GM06990 (cell line): ENCODE results near the gene HYKK.
A peak's percentile ranks its signal among the peaks of the same experiment; 100 is the strongest.
"Not testable (repeated sequence)": the region's sequence is repeated elsewhere in the genome, so short reads cannot be mapped to it uniquely, and the experiment has no call there.

Experiments used
- DNase-seq: peaks from one replicate; pipeline ENCODE4 v3.0.0-alpha.2; 2011; ENCODE audit not compliant: insufficient read length; ENCODE audit errors: extremely low read depth
- H3K27me3 ChIP-seq: replicated peaks from 2 replicates; pipeline ENCODE4 v1.6.0; 2011; ENCODE audit warnings: low read length; ENCODE audit not compliant: control insufficient read depth, insufficient read depth
- H3K36me3 ChIP-seq: 2 replicates; pipeline ENCODE4 v1.5.1; 2011; ENCODE audit warnings: low read length; ENCODE audit not compliant: control insufficient read depth, insufficient read depth
- H3K4me3 ChIP-seq: replicated peaks from 2 replicates; pipeline ENCODE4 v1.5.1; 2011; ENCODE audit warnings: low read depth, mild to moderate bottlenecking, control low read depth, low read length
- TF ChIP-seq, protein P1 (sequence below): IDR thresholded peaks from 2 replicates; pipeline ENCODE4 v1.5.1; 2011; ENCODE audit warnings: low read length, control low read depth, mild to moderate bottlenecking, inconsistent platforms; ENCODE audit not compliant: insufficient read depth, poor library complexity, severe bottlenecking

HYKK gene

DNA sequence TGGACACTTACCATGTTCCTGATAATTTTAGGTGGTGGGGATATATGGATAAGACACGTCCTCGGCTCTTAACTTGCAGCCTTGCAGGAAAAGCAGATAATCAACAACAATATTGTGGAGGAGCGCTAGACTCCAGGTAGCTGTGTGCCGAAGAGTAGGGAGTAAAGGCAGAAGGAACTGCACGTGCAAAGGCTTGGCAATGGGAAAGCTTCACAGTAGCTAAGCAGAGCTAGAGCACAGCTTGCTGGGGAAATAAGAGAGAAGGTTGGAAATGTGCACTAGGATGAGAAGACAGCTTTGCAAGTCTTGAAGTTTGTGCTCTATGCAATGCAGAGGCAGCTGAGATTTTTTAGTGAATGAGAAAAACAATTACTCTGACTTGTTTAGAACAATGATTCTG lies 45.2 kb downstream of the HYKK start:
- H3K4me3 ChIP-seq, result no peak overlapping the region
- H3K27me3 ChIP-seq, result no peaks in the 10 kb centered on the region
- DNase-seq, result no peak
- peaks cover 5% of the 10 kb centered on the region for H3K36me3 ChIP-seq
- TF ChIP-seq, protein P1, sequence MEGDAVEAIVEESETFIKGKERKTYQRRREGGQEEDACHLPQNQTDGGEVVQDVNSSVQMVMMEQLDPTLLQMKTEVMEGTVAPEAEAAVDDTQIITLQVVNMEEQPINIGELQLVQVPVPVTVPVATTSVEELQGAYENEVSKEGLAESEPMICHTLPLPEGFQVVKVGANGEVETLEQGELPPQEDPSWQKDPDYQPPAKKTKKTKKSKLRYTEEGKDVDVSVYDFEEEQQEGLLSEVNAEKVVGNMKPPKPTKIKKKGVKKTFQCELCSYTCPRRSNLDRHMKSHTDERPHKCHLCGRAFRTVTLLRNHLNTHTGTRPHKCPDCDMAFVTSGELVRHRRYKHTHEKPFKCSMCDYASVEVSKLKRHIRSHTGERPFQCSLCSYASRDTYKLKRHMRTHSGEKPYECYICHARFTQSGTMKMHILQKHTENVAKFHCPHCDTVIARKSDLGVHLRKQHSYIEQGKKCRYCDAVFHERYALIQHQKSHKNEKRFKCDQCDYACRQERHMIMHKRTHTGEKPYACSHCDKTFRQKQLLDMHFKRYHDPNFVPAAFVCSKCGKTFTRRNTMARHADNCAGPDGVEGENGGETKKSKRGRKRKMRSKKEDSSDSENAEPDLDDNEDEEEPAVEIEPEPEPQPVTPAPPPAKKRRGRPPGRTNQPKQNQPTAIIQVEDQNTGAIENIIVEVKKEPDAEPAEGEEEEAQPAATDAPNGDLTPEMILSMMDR, result no peak

- DNase-seq, H3K36me3 ChIP-seq, H3K4me3 ChIP-seq, H3K27me3 ChIP-seq: not testable (repeated sequence)
These were observed 52.8 kb downstream of the HYKK start for GRCh38 chr15:78560201-78560600.

- TF ChIP-seq, protein P1, result no peak
- H3K4me3 ChIP-seq, result no peak overlapping the region
- DNase-seq, result no peak
These were observed 54.1 kb downstream of the HYKK start for GRCh38 chr15:78561490-78561889.

DNA sequence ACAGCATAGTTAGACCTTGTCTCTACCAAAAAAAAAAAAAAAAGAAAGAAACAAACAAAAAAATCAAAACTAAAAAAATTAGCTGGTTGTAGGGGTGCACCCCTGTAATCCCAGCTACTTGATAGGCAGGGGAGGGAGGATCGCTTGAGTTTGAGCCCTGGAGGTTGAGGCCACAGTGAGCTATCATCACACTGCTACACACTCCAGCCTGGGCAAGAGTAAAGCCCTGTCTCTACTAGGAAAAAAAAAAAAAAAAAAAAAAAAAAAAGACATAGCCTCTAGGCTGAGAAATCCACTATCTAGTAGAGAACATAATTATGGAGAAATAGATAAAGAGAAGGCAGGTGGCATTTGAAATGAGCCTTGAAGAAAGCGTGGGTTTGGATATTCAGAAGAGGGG lies 55.7 kb downstream of the HYKK start:
- TF ChIP-seq, protein P1, result no peak
- no peaks in the 10 kb centered on the region for H3K36me3 ChIP-seq
- H3K27me3 ChIP-seq, result no peaks in the 10 kb centered on the region
- H3K4me3 ChIP-seq, result no peak overlapping the region
- no peak for DNase-seq

More at GRCh38 chr15:78561490-78561889, 54.1 kb downstream of the HYKK start:
- H3K27me3 ChIP-seq, result no peaks in the 10 kb centered on the region
- no peaks in the 10 kb centered on the region for H3K36me3 ChIP-seq

- Histone ChIP-seq H3K27me3 (no peaks in the 10 kb centered on the region), H3K36me3 (no peaks in the 10 kb centered on the region), H3K4me3 (no peak overlapping the region)
- peak; percentile 25 for DNase-seq
- TF ChIP-seq, protein P1, result no peak
These were observed 57.3 kb downstream of the HYKK start for GRCh38 chr15:78564743-78565096.

DNA sequence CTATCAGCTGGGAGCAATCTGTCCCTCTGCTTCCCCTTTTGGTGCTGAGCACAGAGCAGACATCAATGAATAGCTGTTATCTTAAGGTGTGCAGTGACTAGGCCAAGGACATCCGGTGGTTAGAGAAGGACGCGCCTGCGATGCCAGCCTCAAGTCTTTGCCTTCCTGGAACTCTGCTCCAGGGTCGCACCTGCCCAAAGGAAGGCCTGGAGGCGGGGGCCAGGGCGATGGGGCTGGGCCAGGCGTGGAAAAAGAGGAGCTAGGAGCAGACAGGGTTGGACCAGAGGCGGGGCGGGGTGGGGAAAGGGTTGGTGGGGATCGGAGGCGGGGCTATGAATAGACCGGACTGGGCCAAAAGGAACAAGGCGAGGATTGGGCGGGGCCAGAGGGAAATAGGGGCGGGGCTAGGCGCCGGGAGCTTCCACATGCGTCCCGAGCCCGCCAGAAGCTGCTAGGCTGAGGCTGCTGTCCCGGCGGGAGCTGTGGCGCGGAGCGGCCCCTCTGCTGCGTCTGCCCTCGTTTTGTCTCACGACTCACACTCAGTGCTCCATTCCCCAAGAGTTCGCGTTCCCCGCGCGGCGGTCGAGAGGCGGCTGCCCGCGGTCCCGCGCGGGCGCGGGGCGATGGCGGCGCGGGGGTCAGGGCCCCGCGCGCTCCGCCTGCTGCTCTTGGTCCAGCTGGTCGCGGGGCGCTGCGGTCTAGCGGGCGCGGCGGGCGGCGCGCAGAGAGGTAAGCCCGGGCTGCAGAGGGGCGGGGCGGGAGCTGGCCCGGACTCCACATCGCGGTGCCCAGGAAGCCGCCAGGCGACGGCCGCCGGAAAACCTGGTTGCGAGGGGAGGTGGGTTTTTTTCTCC lies 57.9 kb downstream of the HYKK start, which contains the start of gene CHRNA5:
Gene CHRNA5 (plus strand): TSS at position 424 of the 854 bp plus-strand sequence. CDS start 200 bp downstream, at position 624.
- peak; percentile 85 for DNase-seq
- peak within 1 kb of the TSS; percentile 88 for H3K4me3 ChIP-seq
- H3K27me3 ChIP-seq, result no peaks in the 10 kb centered on the region
- TF ChIP-seq, protein P1, result no peak
- H3K36me3 ChIP-seq, result no peaks in the 10 kb centered on the region
